BE2C (cell line): ENCODE results near the gene CTSH.

Experiments
- DNase-seq: peaks from one replicate; pipeline ENCODE4 v3.0.0-alpha.2; 2020
- H3K27me3 ChIP-seq: fragments of 250-450 bp; sonication (Bioruptor Pico); 2 replicates; pipeline ENCODE4 v1.5.1; 2020; ENCODE audit warnings: mild to moderate bottlenecking
- H3K36me3 ChIP-seq: fragments of 250-450 bp; sonication (Bioruptor Pico); 2 replicates; pipeline ENCODE4 v1.5.1; 2020; ENCODE audit warnings: mild to moderate bottlenecking
- H3K4me1 ChIP-seq: fragments of 250-450 bp; sonication (Bioruptor Pico); 2 replicates; pipeline ENCODE4 v1.5.1; 2020
- H3K4me3 ChIP-seq: 2 replicates; pipeline ENCODE4 v1.5.1; 2011; ENCODE audit warnings: low read depth, low read length
- H3K9me3 ChIP-seq: fragments of 250-450 bp; sonication (Bioruptor Pico); 2 replicates; pipeline ENCODE4 v1.5.1; 2020
- CTCF ChIP-seq: IDR thresholded peaks from 2 replicates; pipeline ENCODE4 v1.5.1; 2012; ENCODE audit warnings: mild to moderate bottlenecking, low read depth, low read length

Gene CTSH

GRCh38 chr15:78985859-78986475 lies 41.1 kb upstream of the CTSH start:
- H3K36me3 ChIP-seq, result no peaks in the 10 kb centered on the region
- no peak for DNase-seq
- no peaks in the 10 kb centered on the region for H3K9me3 ChIP-seq
- TF ChIP-seq CTCF, result no peak
- no peaks in the 10 kb centered on the region for H3K27me3 ChIP-seq
- no peaks in the 10 kb centered on the region for H3K4me1 ChIP-seq
- H3K4me3 ChIP-seq, result no peak overlapping the region

GRCh38 chr15:78984041-78984440 lies 39.2 kb upstream of the CTSH start:
- Histone ChIP-seq H3K27me3 (no peaks in the 10 kb centered on the region), H3K36me3 (no peaks in the 10 kb centered on the region), H3K4me1 (peaks cover 6% of the 10 kb centered on the region), H3K9me3 (no peaks in the 10 kb centered on the region), H3K4me3 (no peak overlapping the region)
- DNase-seq, result no peak
- no peak for TF ChIP-seq CTCF

- H3K9me3 ChIP-seq, result no peaks in the 10 kb centered on the region
- no peak overlapping the region for H3K4me3 ChIP-seq
- H3K27me3 ChIP-seq, result no peaks in the 10 kb centered on the region
- DNase-seq, result no peak
- no peak for TF ChIP-seq CTCF
- H3K4me1 ChIP-seq, result peaks cover 6% of the 10 kb centered on the region
- no peaks in the 10 kb centered on the region for H3K36me3 ChIP-seq
Observed at GRCh38 chr15:78983146-78983918, 38.5 kb upstream of the CTSH start.

- no peak for TF ChIP-seq CTCF
- Histone ChIP-seq H3K36me3 (no peaks in the 10 kb centered on the region), H3K27me3 (no peaks in the 10 kb centered on the region), H3K9me3 (no peaks in the 10 kb centered on the region), H3K4me3 (no peak overlapping the region), H3K4me1 (peaks cover 6% of the 10 kb centered on the region)
- DNase-seq, result no peak
Observed at GRCh38 chr15:78982736-78983135, 37.9 kb upstream of the CTSH start.

GRCh38 chr15:78981532-78982313 lies 36.9 kb upstream of the CTSH start:
- H3K4me1 ChIP-seq, result peaks cover 6% of the 10 kb centered on the region
- no peak overlapping the region for H3K4me3 ChIP-seq
- TF ChIP-seq CTCF, result no peak
- no peaks in the 10 kb centered on the region for H3K27me3 ChIP-seq
- DNase-seq, result no peak
- H3K36me3 ChIP-seq, result no peaks in the 10 kb centered on the region
- no peaks in the 10 kb centered on the region for H3K9me3 ChIP-seq
